WTC11 (cell line): ENCODE measurements around the gene FUCA1. TPM values are rescaled to one million over a fixed set of nuclear protein-coding genes. Genes with fewer than 3 reads are reported as not detected.

ENCODE experiments used
- ATAC-seq: fragments of 200-7000 bp; cut with Tn5 transposase; 2 replicates; pipeline ENCODE4 v1.10.0; 2021; ENCODE audit warnings: mild to moderate bottlenecking, moderate library complexity
- CTCF ChIA-PET: fragments of 300-600 bp; sonication (Branson Sonifier 250); formaldehyde crosslinking; loops from one replicate; lab custom pipeline; 2021; ENCODE audit warnings: antibody characterized with exemption; lab: Charles Lee
- POLR2A ChIA-PET: fragments of 350-600 bp; sonication (Branson Sonifier 250); formaldehyde crosslinking; loops from one replicate; lab custom pipeline; 2021; ENCODE audit warnings: antibody characterized with exemption; lab: Charles Lee
- DNase-seq: peaks from one replicate; pipeline ENCODE4 v3.0.0; 2021; ENCODE audit warnings: low spot score
- H3K27ac Mint-ChIP-seq: 2 replicates; pipeline ENCODE4 v1.8.0; 2021; ENCODE audit warnings: mixed read lengths
- H3K27me3 Mint-ChIP-seq: 2 replicates; pipeline ENCODE4 v1.8.0; 2021; ENCODE audit warnings: low read depth, mild to moderate bottlenecking, moderate library complexity, mixed read lengths
- H3K36me3 Mint-ChIP-seq: 2 replicates; pipeline ENCODE4 v1.8.0; 2021; ENCODE audit warnings: mixed read lengths
- H3K4me1 Mint-ChIP-seq: 2 replicates; pipeline ENCODE4 v1.8.0; 2022; ENCODE audit warnings: mixed read lengths
- H3K4me3 Mint-ChIP-seq: 2 replicates; pipeline ENCODE4 v1.8.0; 2021; ENCODE audit warnings: mild to moderate bottlenecking, moderate library complexity, mixed read lengths
- H3K9me3 Mint-ChIP-seq: 2 replicates; pipeline ENCODE4 v1.8.0; 2021; ENCODE audit warnings: mixed read lengths
- CREB1 ChIP-seq: sonication (generic); formaldehyde crosslinking; IDR thresholded peaks from 2 replicates; pipeline ENCODE4 v1.8.0; 2023; ENCODE audit warnings: mild to moderate bottlenecking, missing genetic modification reagents
- CREM ChIP-seq: sonication (generic); formaldehyde crosslinking; IDR thresholded peaks from 2 replicates; pipeline ENCODE4 v1.8.1; 2022; ENCODE audit warnings: mild to moderate bottlenecking, missing genetic modification reagents, moderate library complexity
- FOXJ3 ChIP-seq: sonication (generic); formaldehyde crosslinking; IDR thresholded peaks from 2 replicates; pipeline ENCODE4 v1.9.0; 2021; ENCODE audit warnings: missing genetic modification reagents, mild to moderate bottlenecking, borderline replicate concordance
- FOXK1 ChIP-seq: sonication (generic); formaldehyde crosslinking; IDR thresholded peaks from 2 replicates; pipeline ENCODE4 v1.8.0; 2022; ENCODE audit warnings: mild to moderate bottlenecking, moderate library complexity, missing genetic modification reagents
- JAZF1 ChIP-seq: fragments of 250-450 bp; sonication (Bioruptor Pico); IDR thresholded peaks from 2 replicates; pipeline ENCODE4 v1.9.0; 2021; ENCODE audit warnings: moderate library complexity, mild to moderate bottlenecking, inconsistent platforms
- MXD4 ChIP-seq: fragments of 250-450 bp; sonication (Bioruptor Pico); IDR thresholded peaks from 2 replicates; pipeline ENCODE4 v1.8.0; 2021; ENCODE audit warnings: mild to moderate bottlenecking, moderate library complexity, borderline replicate concordance
- NFATC4 ChIP-seq: fragments of 250-450 bp; sonication (Bioruptor Pico); IDR thresholded peaks from 2 replicates; pipeline ENCODE4 v1.9.0; 2021; ENCODE audit warnings: mild to moderate bottlenecking
- NFYB ChIP-seq: sonication (generic); formaldehyde crosslinking; conservative IDR thresholded peaks from 2 replicates; pipeline ENCODE4 v1.8.0; 2022; ENCODE audit warnings: low read depth, missing genetic modification reagents
- NR2C2 ChIP-seq: sonication (generic); formaldehyde crosslinking; IDR thresholded peaks from 2 replicates; pipeline ENCODE4 v1.8.0; 2022; ENCODE audit warnings: mild to moderate bottlenecking, missing genetic modification reagents
- PRRX2 ChIP-seq: fragments of 250-450 bp; sonication (Bioruptor Pico); IDR thresholded peaks from 2 replicates; pipeline ENCODE4 v1.8.0; 2021; ENCODE audit warnings: mild to moderate bottlenecking
- SP1 ChIP-seq: sonication (generic); formaldehyde crosslinking; conservative IDR thresholded peaks from 2 replicates; pipeline ENCODE4 v1.8.1; 2022; ENCODE audit warnings: missing genetic modification reagents
- TCF7 ChIP-seq: sonication (generic); formaldehyde crosslinking; IDR thresholded peaks from 2 replicates; pipeline ENCODE4 v1.8.0; 2022; ENCODE audit warnings: mild to moderate bottlenecking, low read depth, missing genetic modification reagents, moderate library complexity
- TP53 ChIP-seq: sonication (generic); formaldehyde crosslinking; IDR thresholded peaks from 2 replicates; pipeline ENCODE4 v1.8.1; 2023; ENCODE audit warnings: mild to moderate bottlenecking, missing genetic modification reagents
- ZBTB21 ChIP-seq: sonication (generic); formaldehyde crosslinking; IDR thresholded peaks from 2 replicates; pipeline ENCODE4 v1.8.1; 2023; ENCODE audit warnings: mild to moderate bottlenecking, missing genetic modification reagents, borderline replicate concordance
- ZNF121 ChIP-seq: sonication (generic); formaldehyde crosslinking; IDR thresholded peaks from 2 replicates; pipeline ENCODE4 v1.8.0; 2023; ENCODE audit warnings: missing genetic modification reagents
- ZNF263 ChIP-seq: sonication (generic); formaldehyde crosslinking; IDR thresholded peaks from 2 replicates; pipeline ENCODE4 v1.8.1; 2022; ENCODE audit warnings: low read depth, mild to moderate bottlenecking, moderate library complexity, missing genetic modification reagents
- ZNF396 ChIP-seq: fragments of 250-450 bp; sonication (Bioruptor Pico); IDR thresholded peaks from 2 replicates; pipeline ENCODE4 v1.8.0; 2021; ENCODE audit warnings: mild to moderate bottlenecking, moderate library complexity, borderline replicate concordance
- ZNF416 ChIP-seq: fragments of 250-450 bp; sonication (Bioruptor Pico); IDR thresholded peaks from 2 replicates; pipeline ENCODE4 v1.9.0; 2021; ENCODE audit warnings: mild to moderate bottlenecking, inconsistent platforms
- total RNA-seq: library from RNA; stranded (reverse); gene quantifications from 3 replicates; pipeline ENCODE4 v1.2.3, GENCODE V29; 2021
- TF ChIP-seq, protein P1 (sequence below): sonication (generic); formaldehyde crosslinking; IDR thresholded peaks from 2 replicates; pipeline ENCODE4 v1.8.1; 2023; ENCODE audit warnings: mild to moderate bottlenecking, missing genetic modification reagents, borderline replicate concordance
- TF ChIP-seq, protein P2 (sequence below): sonication (generic); formaldehyde crosslinking; IDR thresholded peaks from 2 replicates; pipeline ENCODE4 v1.8.0; 2022; ENCODE audit warnings: mild to moderate bottlenecking, missing genetic modification reagents
- TF ChIP-seq, protein P3 (sequence below): sonication (generic); formaldehyde crosslinking; IDR thresholded peaks from 2 replicates; pipeline ENCODE4 v1.8.1; 2023; ENCODE audit warnings: mild to moderate bottlenecking, moderate library complexity, missing genetic modification reagents
- TF ChIP-seq, protein P4 (sequence below): fragments of 250-450 bp; sonication (Bioruptor Pico); IDR thresholded peaks from 2 replicates; pipeline ENCODE4 v1.9.0; 2021; ENCODE audit warnings: mild to moderate bottlenecking

FUCA1 gene
- total RNA-seq, 1 experiment from 2014 or later = 7.5 TPM

DNA sequence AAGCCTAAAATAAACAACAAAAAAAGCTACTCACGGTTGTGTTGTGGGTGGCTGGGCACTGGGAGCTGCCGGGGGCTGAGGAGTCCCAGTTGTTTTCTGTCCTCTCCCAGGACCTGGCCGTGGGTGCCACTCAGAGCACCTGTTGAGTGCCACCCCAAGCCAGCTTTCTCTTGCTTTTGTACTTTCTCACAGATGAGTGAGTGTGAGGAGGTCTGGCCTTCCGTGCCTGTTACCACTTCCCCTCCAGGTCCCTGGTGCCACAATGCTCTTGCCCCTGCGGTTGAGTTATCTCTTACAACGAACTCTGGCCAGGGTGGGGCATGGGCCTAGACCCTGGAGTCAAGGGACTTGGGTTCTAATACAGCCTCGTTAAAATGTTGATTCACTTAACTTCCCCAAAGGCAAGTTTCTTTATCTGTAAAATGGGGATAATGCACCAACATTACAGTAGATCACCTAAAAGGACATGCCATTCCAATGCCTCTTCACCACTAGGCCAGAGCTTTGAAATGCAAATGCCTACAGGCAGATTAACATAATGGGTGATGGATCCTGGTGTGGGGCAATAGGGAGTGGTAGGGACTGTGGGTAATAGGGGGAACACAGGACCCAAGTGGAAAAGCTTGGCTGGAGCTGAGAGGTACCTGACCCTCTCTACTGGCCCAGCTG is 45.3 kb upstream of the FUCA1 start, which contains the start of gene CNR2:
Gene CNR2 (minus strand): TSS at position 151 of the 669 bp plus-strand sequence. CDS start 37,745 bp downstream, outside the sequence.
- ATAC-seq (no peak), DNase-seq (no peak)
- Mint-ChIP-seq H3K4me3 (no peak within 1 kb of the TSS), H3K9me3 (no peaks in the 10 kb centered on the region), H3K4me1 (peaks cover 10% of the 10 kb centered on the region), H3K27ac (no peak within 1 kb of the TSS; the same call in 1 of the 2 replicates), H3K36me3 (no peaks in the 10 kb centered on the region), H3K27me3 (peaks cover 9% of the 10 kb centered on the region; the same call in 1 of the 2 replicates)
- ChIA-PET POLR2A (no interaction called here), CTCF (interaction anchor here (1.0 to 1.7 kb wide), 2 partner anchors 103 to 123 kb away, joined by 3 to 11 read pairs; no protein-coding TSS in a partner anchor)
- TF ChIP-seq NFATC4 (no peak), CREM (CRISPR knock-in tag) (no peak)
- TF ChIP-seq, protein P1, sequence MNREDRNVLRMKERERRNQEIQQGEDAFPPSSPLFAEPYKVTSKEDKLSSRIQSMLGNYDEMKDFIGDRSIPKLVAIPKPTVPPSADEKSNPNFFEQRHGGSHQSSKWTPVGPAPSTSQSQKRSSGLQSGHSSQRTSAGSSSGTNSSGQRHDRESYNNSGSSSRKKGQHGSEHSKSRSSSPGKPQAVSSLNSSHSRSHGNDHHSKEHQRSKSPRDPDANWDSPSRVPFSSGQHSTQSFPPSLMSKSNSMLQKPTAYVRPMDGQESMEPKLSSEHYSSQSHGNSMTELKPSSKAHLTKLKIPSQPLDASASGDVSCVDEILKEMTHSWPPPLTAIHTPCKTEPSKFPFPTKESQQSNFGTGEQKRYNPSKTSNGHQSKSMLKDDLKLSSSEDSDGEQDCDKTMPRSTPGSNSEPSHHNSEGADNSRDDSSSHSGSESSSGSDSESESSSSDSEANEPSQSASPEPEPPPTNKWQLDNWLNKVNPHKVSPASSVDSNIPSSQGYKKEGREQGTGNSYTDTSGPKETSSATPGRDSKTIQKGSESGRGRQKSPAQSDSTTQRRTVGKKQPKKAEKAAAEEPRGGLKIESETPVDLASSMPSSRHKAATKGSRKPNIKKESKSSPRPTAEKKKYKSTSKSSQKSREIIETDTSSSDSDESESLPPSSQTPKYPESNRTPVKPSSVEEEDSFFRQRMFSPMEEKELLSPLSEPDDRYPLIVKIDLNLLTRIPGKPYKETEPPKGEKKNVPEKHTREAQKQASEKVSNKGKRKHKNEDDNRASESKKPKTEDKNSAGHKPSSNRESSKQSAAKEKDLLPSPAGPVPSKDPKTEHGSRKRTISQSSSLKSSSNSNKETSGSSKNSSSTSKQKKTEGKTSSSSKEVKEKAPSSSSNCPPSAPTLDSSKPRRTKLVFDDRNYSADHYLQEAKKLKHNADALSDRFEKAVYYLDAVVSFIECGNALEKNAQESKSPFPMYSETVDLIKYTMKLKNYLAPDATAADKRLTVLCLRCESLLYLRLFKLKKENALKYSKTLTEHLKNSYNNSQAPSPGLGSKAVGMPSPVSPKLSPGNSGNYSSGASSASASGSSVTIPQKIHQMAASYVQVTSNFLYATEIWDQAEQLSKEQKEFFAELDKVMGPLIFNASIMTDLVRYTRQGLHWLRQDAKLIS (CRISPR knock-in tag) = no peak

DNA sequence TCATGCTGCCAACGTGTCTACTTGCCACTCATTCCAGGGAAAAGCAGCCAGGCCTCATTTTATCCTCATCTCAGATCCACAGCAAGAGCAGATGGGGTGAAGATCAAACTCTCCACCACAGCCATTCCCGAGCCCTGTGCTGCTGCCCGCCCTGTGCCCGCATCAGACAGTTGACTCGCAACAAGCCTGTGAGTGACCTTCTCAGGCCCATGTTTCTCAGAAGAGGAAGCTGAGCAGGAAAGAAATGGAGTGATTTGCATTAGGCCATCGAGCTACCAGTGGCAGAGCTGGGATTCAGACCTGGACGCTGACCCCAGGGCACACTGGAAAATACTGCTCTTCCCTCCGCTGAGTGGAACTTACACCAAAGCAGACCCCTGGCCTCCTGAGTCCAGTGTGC is 43.8 kb upstream of the FUCA1 start:
- CTCF ChIA-PET = interaction anchor here (5.3 kb wide), 1 partner anchor 102 kb away, joined by 44 read pairs; no protein-coding TSS in a partner anchor
- POLR2A ChIA-PET = no interaction called here
- TF ChIP-seq, protein P2, sequence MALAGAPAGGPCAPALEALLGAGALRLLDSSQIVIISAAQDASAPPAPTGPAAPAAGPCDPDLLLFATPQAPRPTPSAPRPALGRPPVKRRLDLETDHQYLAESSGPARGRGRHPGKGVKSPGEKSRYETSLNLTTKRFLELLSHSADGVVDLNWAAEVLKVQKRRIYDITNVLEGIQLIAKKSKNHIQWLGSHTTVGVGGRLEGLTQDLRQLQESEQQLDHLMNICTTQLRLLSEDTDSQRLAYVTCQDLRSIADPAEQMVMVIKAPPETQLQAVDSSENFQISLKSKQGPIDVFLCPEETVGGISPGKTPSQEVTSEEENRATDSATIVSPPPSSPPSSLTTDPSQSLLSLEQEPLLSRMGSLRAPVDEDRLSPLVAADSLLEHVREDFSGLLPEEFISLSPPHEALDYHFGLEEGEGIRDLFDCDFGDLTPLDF (CRISPR knock-in tag) = no peak
- Mint-ChIP-seq H3K27me3 (peaks cover 9% of the 10 kb centered on the region; the same call in 1 of the 2 replicates), H3K4me3 (no peak overlapping the region), H3K4me1 (peaks cover 9% of the 10 kb centered on the region), H3K27ac (no peak overlapping the region), H3K9me3 (no peaks in the 10 kb centered on the region), H3K36me3 (no peaks in the 10 kb centered on the region)
- ATAC-seq = no peak
- no peak for DNase-seq

DNA sequence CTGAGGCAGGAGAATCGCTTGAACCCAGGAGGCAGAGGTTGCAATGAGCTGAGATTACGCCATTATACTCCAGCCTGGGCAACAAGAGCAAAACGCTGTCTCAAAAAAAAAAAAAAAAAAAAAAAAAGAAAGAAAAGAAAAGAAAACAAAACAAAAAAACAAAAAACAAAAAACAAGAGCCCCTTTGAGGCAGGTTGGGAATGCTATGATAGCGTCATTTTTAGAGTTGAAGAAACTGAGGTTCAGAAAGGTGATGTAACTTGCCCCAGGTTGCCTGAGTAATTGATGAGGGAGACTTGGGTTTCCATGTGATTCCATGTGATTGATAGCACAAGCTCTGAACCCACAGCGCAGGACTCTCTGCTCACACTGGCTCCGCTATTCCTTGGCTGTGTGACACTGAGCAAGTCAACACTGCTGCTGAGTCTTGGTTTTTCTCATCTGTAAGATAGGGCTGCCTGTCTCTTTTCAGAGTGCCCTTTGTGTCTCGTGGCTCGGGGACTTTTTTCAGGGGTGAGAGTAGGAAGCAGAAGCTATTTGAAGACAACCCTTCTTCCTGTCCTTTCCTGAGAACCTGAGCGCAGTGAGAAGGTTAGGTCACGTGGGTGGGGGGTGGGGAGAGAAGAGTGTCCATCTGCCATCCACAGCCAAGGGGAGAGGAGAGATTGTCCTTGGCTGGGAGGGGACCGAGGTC is 42.6 kb upstream of the FUCA1 start:
- H3K27me3 Mint-ChIP-seq = peaks cover 9% of the 10 kb centered on the region; the same call in 1 of the 2 replicates
- no peaks in the 10 kb centered on the region for H3K9me3 Mint-ChIP-seq
- ATAC-seq (no peak), DNase-seq (no peak)
- no peak overlapping the region for H3K27ac Mint-ChIP-seq
- no peak overlapping the region for H3K4me3 Mint-ChIP-seq
- H3K36me3 Mint-ChIP-seq = no peaks in the 10 kb centered on the region
- ChIA-PET POLR2A (interaction anchor here (0.7 kb wide), 1 partner anchor 160 kb away, joined by 4 read pairs; no protein-coding TSS in a partner anchor), CTCF (interaction anchor here (0.7 to 5.3 kb wide), 5 partner anchors 100 to 240 kb away, joined by 3 to 44 read pairs (median 4); partner anchors contain the start of gene GALE)
- no peak for TF ChIP-seq NFYB (CRISPR knock-in tag)
- no peak for TF ChIP-seq FOXJ3
- no peak for TF ChIP-seq TP53 (CRISPR knock-in tag)
- TF ChIP-seq NR2C2 = no peak
- no peak for TF ChIP-seq PRRX2 (CRISPR knock-in tag)
- TF ChIP-seq, protein P3, sequence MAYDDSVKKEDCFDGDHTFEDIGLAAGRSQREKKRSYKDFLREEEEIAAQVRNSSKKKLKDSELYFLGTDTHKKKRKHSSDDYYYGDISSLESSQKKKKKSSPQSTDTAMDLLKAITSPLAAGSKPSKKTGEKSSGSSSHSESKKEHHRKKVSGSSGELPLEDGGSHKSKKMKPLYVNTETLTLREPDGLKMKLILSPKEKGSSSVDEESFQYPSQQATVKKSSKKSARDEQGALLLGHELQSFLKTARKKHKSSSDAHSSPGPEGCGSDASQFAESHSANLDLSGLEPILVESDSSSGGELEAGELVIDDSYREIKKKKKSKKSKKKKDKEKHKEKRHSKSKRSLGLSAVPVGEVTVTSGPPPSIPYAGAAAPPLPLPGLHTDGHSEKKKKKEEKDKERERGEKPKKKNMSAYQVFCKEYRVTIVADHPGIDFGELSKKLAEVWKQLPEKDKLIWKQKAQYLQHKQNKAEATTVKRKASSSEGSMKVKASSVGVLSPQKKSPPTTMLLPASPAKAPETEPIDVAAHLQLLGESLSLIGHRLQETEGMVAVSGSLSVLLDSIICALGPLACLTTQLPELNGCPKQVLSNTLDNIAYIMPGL (CRISPR knock-in tag) = no peak
- TF ChIP-seq ZNF121 = no peak
- no peak for TF ChIP-seq FOXK1
- TF ChIP-seq CREB1 = no peak
- TF ChIP-seq JAZF1 (CRISPR knock-in tag) = no peak
- TF ChIP-seq, protein P4, sequence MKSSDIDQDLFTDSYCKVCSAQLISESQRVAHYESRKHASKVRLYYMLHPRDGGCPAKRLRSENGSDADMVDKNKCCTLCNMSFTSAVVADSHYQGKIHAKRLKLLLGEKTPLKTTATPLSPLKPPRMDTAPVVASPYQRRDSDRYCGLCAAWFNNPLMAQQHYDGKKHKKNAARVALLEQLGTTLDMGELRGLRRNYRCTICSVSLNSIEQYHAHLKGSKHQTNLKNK (CRISPR knock-in tag) = no peak
- TF ChIP-seq ZNF263 (CRISPR knock-in tag) = no peak
- no peak for TF ChIP-seq ZNF416 (CRISPR knock-in tag)
- TF ChIP-seq NFATC4 = no peak
- TF ChIP-seq CREM (CRISPR knock-in tag) = no peak
- no peak for TF ChIP-seq ZBTB21 (CRISPR knock-in tag)
- no peak for TF ChIP-seq MXD4 (CRISPR knock-in tag)
- no peak for TF ChIP-seq SP1 (CRISPR knock-in tag)
- no peak for TF ChIP-seq TCF7 (CRISPR knock-in tag)
- no peak for TF ChIP-seq ZNF396
- H3K4me1 Mint-ChIP-seq = peaks cover 8% of the 10 kb centered on the region
